Thyroid gland (tissue), 4 donors: Measurements from ENCODE around the gene COL27A1. TPM values are rescaled to one million over a fixed set of nuclear protein-coding genes. Genes with fewer than 3 reads are reported as not detected.

Experiments used
- DNase-seq, 2 donors: peaks; one replicate each; pipeline ENCODE4 v3.0.0-alpha.2; 2019
- H3K27ac ChIP-seq, 3 donors: fragments of 200-600 bp; sonication (generic); 1 replicate in 2 of 3; 2 replicates in 1 of 3; pipeline ENCODE4 v1.5.1; 2016 to 2019; ENCODE audit warnings: mild to moderate bottlenecking in 1 of 3, moderate library complexity in 1 of 3
- H3K27me3 ChIP-seq: fragments of 200-600 bp; sonication (generic); one replicate; pipeline ENCODE4 v1.5.1; 2019
- H3K36me3 ChIP-seq, 2 donors: fragments of 200-600 bp; sonication (generic); one replicate each; pipeline ENCODE4 v1.5.1; 2016 to 2019
- H3K4me1 ChIP-seq, 2 donors: fragments of 200-600 bp; sonication (generic); one replicate each; pipeline ENCODE4 v1.5.1; 2017 to 2019
- H3K4me3 ChIP-seq, 3 donors: fragments of 200-600 bp; sonication (generic); replicated peaks in 1 of 3; 1 replicate in 2 of 3; 2 replicates in 1 of 3; pipeline ENCODE4 v1.5.1; 2016; ENCODE audit warnings: mild to moderate bottlenecking in 1 of 3
- H3K9me3 ChIP-seq: fragments of 200-600 bp; sonication (generic); one replicate; pipeline ENCODE4 v1.5.1; 2017
- POLR2A ChIP-seq, 2 donors: fragments of 450-650 bp; IDR thresholded peaks; one replicate each; pipeline ENCODE4 v1.6.1; 2017; ENCODE audit warnings: antibody characterized with exemption in 2 of 2, mild to moderate bottlenecking in 2 of 2, moderate library complexity in 1 of 2
- WGBS, 2 donors: methylation state at CpG; one replicate each; pipeline ENCODE4 v1.1.5; 2017; 5-methylcytosine and 5-hydroxymethylcytosine counted together
- intact Hi-C: fragments of 100-400 bp; cut with DNase I; formaldehyde crosslinking; loops from one replicate; pipeline ENCODE4 v1.15.1; 2023
- total RNA-seq, 4 donors: library from RNA; depleted of rRNA; stranded (reverse); fragments of >200 nt; gene quantifications; one replicate each; pipeline ENCODE4 v1.2.3, GENCODE V29; 2016
- TF ChIP-seq, protein P1 (sequence below), 6 experiments: fragments of 200-600 bp in 3 of 6; fragments of 450-650 bp in 3 of 6; sonication (generic) in 3 of 6; IDR thresholded peaks; one replicate each; pipeline ENCODE4 v1.5.1; 2016 to 2019; ENCODE audit warnings: antibody characterized with exemption in 6 of 6, mild to moderate bottlenecking in 2 of 6, inconsistent platforms in 1 of 6, moderate library complexity in 1 of 6

Gene COL27A1
- total RNA-seq, 4 donors from 2014 or later = 6.7 to 32.5 (median 10.6) TPM

DNA sequence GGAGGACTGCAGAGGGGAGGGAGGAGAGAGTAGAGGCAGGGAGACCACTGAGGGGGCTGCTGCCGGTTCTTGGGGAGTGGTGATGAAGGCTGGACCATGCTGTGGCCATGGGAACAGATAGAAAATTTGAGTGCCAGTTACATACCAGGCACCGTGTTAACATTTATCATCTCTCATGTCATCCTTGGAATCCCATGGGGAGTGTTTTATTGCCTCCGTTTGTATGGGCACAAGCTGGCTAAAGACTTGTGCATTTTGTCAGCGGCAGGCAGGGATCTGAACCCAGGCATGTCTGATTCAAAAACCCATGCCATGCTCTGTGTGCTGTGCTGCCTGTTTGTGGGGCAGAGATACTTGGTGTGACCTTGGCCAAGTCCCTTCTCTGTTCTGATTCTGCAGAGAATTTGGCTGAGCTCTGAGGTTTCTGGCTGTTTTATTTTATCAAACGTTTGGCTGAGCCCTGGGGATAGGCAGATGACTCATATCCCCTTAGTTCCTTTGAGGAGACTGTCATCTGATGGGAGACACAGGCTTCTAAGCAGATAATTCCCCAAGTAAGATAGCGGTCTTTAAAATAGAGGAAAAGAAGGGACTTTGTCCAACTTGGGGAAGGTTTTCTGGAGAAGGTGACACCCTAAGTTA lies 22.2 kb downstream of the COL27A1 start:
- no peaks in the 10 kb centered on the region for H3K4me1 ChIP-seq
- H3K4me3 ChIP-seq = no peak overlapping the region
- no peak overlapping the region for H3K27ac ChIP-seq
- DNase-seq = no peak
- 63 to 74% methylated on average over 6 of the region's 6 CpGs for WGBS, 2 donors
- intact Hi-C loops = no loop called here
- H3K36me3 ChIP-seq = no peaks in the 10 kb centered on the region
- TF ChIP-seq, protein P1, sequence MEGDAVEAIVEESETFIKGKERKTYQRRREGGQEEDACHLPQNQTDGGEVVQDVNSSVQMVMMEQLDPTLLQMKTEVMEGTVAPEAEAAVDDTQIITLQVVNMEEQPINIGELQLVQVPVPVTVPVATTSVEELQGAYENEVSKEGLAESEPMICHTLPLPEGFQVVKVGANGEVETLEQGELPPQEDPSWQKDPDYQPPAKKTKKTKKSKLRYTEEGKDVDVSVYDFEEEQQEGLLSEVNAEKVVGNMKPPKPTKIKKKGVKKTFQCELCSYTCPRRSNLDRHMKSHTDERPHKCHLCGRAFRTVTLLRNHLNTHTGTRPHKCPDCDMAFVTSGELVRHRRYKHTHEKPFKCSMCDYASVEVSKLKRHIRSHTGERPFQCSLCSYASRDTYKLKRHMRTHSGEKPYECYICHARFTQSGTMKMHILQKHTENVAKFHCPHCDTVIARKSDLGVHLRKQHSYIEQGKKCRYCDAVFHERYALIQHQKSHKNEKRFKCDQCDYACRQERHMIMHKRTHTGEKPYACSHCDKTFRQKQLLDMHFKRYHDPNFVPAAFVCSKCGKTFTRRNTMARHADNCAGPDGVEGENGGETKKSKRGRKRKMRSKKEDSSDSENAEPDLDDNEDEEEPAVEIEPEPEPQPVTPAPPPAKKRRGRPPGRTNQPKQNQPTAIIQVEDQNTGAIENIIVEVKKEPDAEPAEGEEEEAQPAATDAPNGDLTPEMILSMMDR (IDR thresholded peaks at IDR 0.05) = no peak
- no peak for TF ChIP-seq POLR2A (IDR thresholded peaks at IDR 0.05)
- H3K9me3 ChIP-seq = no peaks in the 10 kb centered on the region
- no peaks in the 10 kb centered on the region for H3K27me3 ChIP-seq

DNA sequence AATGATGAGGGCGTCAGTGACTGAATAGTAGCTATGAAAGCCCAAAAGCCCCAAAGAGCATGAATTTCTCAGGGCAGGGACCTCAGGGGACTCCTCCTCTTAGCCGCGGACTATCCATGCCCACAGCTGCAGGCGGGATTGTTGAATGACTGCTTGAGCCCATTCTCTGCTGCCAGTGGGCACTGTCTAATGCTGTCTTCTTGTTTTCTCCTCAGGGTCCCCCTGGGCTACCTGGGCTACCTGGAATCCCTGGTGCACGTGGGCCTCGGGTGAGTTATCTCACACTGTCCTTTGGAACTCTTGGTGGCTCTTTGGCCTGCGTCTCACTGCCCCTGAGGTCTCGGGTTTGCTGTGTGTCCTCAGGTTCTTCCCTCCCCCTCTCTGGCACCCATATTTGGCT lies 22.7 kb downstream of the COL27A1 start:
- Histone ChIP-seq H3K36me3 (no peaks in the 10 kb centered on the region), H3K4me1 (no peaks in the 10 kb centered on the region), H3K27ac (no peak overlapping the region), H3K4me3 (no peak overlapping the region), H3K27me3 (no peaks in the 10 kb centered on the region), H3K9me3 (no peaks in the 10 kb centered on the region)
- 86 to 87% methylated on average over 8 of the region's 8 CpGs for WGBS, 2 donors
- DNase-seq = no peak
- TF ChIP-seq POLR2A (IDR thresholded peaks at IDR 0.05) = no peak
- TF ChIP-seq, protein P1 (IDR thresholded peaks at IDR 0.05) = no peak
- intact Hi-C loops = no loop called here

- intact Hi-C loops = no loop called here
Measured at GRCh38 chr9:114178756-114179450, 23.6 kb downstream of the COL27A1 start.

DNA sequence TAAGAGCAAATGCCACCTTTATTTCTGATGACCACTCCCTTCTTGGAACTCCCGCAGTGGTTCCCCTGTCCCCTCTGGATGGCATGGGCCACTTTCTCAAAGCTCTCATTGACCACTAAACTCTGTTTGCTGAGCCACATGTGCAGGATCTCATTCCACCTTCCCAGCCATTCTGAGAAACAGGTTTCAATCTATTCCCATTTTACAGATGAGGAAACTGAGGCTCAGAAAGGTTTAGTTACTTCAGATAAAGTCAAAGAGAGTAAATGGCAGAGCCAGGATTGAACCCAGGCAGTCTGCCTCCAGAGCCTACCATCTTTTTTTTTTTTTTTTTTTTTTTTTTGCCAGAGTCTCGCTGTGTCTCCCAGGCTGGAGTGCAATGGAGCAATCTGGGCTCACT lies 24.2 kb downstream of the COL27A1 start:
- DNase-seq = no peak
- Histone ChIP-seq H3K4me1 (no peaks in the 10 kb centered on the region), H3K27ac (no peak overlapping the region), H3K9me3 (no peaks in the 10 kb centered on the region), H3K27me3 (no peaks in the 10 kb centered on the region), H3K36me3 (no peaks in the 10 kb centered on the region), H3K4me3 (no peak overlapping the region)
- WGBS, 2 donors = 97 to 100% methylated on average over 2 of the region's 2 CpGs
- TF ChIP-seq POLR2A (IDR thresholded peaks at IDR 0.05) = no peak
- TF ChIP-seq, protein P1 (IDR thresholded peaks at IDR 0.05) = no peak
- intact Hi-C loops = no loop called here

More at GRCh38 chr9:114178756-114179450, 23.6 kb downstream of the COL27A1 start:
- Histone ChIP-seq H3K4me3 (no peak overlapping the region), H3K27me3 (no peaks in the 10 kb centered on the region), H3K27ac (no peak overlapping the region), H3K9me3 (no peaks in the 10 kb centered on the region), H3K36me3 (no peaks in the 10 kb centered on the region), H3K4me1 (no peaks in the 10 kb centered on the region)
- TF ChIP-seq POLR2A (IDR thresholded peaks at IDR 0.05) = no peak
- TF ChIP-seq, protein P1 (IDR thresholded peaks at IDR 0.05) = no peak
- 84 to 86% methylated on average over 8 to 10 of the region's 10 CpGs for WGBS, 2 donors
- DNase-seq = no peak
